AG08395 (cell line): ENCODE measurements around the gene ISCA2.
"Not testable (repeated sequence)": the region's sequence is repeated elsewhere in the genome, so short reads cannot be mapped to it uniquely, and the experiment has no call there.

Source experiments
- DNase-seq: peaks from one replicate; pipeline ENCODE4 v3.0.0; 2012; ENCODE audit warnings: mixed read lengths, low spot score

The ISCA2 gene, protein sequence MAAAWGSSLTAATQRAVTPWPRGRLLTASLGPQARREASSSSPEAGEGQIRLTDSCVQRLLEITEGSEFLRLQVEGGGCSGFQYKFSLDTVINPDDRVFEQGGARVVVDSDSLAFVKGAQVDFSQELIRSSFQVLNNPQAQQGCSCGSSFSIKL

DNA sequence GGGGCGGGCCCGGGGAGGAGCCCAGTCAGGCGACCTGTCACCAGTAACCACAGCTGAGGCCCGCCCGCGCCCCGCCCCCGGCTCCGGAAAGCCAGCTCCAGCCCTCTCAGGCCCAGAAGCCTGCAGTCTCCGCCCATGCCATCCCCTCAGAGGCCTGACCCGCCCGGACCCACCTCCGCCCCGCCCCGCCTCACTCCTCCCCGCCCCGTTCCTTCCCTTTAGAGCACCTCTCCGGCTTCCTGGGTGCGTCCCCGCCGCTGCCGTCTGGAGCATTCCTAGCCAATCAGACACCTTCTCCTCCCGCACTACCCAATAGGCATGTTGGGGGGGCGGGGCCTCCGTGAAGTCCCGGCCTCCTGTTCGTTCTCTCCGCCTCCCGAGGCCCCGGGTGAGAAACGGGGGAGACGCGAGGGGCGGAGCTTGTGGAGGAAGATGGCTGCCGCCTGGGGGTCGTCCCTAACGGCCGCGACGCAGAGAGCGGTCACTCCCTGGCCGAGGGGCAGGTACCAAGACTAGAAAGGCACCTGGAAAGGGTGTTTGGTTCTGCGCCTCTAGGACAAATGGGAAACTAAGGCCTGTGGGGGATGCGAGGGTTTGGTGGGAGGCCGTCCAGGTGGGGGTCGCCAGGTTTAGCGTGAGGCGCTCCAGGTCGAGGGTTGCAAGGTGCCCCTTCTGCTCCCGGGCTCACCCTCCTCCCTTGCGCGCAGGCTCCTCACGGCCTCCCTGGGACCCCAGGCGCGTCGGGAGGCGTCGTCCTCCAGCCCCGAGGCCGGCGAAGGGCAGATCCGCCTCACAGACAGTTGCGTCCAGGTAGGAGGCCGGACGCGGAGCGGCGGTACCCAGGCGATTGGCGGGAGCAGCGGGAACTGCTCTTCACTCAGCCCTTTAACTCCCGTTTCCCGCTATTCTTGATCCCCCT is at the start of gene ISCA2:
TSS of gene ISCA2 (plus strand) at position 423 of the 919 bp plus-strand sequence. CDS start at position 433, 10 bp downstream.
- peak; percentile 99 for DNase-seq

DNA sequence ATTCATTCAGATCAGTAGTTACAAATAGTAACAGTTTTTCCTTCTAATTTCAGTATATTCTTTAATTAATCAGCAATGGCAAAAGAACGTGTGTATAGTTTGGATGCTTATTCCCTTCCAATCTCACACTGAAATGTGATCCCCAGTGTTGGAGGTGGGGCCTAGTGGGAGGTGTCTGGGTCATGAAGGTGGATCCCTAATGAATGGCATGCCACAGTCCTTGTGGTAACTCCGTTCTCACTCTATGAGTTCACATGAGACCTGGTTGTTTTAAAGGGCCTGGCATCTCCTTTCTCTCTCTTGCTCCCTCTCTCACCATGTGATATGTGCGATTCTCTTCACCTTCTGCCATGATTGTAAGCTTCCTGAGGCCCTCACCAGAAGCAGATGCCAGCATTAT is 48.7 kb upstream of the ISCA2 start:
- DNase-seq: no peak

DNA sequence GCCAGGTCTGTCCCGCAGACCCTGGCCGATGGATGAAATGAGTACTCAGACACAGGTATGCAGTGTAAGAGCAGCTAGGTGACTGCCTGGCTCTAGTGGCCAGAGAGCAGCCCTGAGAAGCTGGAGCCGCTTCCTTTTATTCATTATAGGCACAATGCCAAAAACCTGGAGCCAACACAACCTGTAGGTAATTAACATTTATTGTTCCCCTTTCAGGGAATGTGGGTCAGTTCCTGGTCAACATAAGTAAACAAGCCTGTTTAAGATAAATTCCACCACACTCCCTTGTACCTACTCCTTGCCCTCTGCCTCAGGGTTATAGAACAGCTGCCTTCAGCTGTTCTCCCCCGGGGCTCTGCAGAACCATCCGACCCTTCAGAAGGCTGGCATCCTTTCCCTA is 39.2 kb upstream of the ISCA2 start:
- DNase-seq: not testable (repeated sequence)

DNA sequence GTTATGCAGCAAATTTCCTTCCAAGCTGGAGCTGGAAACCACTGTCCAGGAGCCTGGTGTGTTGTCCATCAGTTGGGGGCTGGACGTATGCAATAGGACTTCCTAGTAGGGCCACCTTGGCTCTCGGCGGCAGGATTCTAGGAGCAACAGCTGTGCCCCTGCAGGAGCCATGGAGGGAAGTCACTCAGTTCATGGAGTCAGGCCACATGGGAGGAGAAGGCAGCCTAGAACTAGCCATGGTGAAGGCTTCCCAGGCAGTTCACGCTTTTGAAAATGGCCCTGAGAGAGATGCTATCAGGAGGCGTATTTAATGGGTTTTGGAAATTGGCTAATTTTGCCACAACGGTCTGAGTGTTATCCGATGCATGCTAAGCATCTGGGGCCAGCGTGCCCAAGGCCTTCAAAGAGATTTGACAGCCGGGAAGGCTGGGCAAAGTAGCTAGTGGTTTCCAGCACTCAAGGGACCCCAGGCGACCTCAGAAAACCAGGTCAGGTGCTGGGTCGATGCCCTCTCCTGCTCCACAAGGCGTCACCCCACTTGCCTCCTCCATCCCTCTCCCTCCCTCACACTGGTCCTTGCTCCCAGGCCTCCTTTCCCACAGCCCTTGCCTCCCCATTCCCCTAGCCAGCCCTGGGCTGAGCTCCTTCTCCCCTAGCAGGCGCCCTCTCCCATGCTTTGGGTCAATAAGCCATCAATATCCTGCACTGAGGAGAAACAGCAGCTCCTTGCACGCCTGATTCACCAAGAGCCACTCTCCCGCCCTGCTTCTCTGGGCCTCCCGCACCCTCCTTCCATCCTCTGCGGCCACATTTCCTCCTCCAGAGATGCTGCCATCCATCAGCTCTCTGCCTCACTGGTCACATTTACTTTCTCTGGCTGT is 36.6 kb upstream of the ISCA2 start:
- DNase-seq: no peak

DNA sequence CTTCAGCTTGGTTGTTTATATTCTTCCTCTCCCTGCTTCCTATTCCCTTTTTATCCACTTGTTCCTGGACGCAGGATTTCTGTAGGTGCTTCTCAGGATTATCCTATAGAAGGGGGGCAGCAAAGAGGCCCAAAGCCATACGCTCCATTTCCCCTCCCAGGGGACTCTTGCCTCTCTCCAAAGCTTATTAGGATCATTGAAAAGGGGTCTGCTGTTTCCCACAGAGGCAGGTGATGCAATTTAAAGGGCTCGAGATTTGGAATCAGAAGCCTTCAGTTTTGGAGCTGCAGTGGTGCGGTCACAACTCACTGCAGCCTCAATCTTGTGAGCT is 36.0 kb upstream of the ISCA2 start:
- no peak for DNase-seq

DNA sequence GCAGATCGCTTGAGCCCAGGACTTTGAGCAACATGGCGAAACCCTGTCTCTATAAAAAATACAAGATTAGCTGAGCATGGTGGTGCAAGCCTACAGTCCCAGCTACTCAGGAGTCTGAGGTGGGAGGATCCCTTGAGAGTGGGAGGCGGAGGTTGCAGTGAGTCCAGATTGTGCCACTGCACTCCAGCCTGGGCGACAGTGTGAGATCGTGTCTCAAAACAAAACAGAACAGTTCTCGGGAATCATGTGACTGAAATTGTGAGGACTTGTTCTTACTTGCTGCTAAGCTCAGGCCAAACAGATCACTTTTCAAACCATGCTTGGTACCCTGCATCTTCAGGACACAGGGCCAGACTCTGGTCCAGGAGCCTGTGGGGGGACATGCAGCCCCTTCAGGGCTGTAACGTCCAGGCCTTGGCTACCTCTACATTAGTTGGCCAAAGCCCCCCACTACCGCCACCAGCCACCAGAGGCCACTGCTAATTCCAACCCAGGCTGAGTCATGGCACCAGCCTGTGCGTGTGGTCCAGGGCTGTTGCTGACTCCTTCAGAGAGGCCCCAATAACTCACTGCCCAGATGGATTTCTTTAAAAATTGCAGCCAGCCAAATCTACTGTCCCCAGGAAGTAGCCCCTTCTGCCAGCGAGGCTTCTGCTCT is 34.1 kb upstream of the ISCA2 start:
- peak; percentile 90 for DNase-seq

DNA sequence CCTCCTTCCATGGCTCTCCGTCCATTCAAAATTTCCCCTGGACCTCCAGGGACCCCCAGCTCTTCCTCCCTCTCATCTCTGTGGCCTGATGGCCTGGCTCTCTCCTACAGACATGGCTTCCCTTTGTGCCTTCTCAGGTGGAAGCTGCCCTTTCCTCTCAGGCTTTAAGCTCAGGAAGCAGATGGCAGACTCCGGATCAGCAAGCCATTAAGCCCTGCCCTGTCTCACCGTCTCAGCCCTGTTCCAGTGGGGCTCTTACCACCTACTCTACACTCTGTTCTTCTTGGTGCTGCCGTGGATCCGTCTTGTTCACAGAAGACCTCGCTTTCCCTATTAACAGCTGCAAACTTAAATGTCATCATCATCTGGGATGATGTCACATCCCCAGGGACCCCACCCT is 33.6 kb upstream of the ISCA2 start:
- DNase-seq: no peak

DNA sequence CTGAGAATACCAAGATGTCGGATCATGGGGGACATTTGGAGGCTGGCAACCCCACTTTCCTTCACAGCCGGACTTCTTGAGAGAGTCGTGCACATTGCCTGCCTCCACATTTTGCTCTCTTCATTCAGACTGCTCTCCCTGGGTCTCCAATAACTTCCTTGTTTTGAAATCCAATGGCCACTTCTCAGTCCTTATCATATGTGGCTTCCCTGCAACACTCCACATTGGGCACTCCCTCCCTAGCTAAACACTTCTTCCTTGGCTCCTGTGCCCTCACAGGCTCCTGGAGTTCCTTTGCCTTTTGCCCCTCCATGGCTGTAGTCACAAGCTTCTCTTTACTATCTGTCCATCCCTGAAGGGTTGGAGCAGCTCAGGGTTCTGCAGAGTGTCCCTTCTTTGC is 30.6 kb upstream of the ISCA2 start:
- DNase-seq: no peak

DNA sequence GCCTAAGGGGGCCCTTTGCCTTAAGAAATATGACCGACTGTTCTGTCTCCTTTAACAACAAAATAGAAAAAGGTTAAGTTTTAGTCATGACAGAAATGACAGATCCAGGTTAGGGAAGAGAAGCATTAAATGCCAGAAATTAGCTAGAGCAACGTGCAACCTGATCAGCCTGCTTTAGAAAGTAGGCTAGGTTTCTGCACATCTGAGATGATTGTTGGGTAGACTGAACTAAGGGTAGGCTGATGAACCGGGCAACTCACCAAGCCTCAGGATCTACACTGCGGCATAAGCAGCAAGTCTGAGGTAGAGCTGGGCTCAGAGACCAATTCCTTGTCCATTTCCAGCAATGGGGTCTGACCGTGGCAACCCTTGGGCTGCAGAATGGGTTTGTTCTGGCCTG is 29.9 kb upstream of the ISCA2 start:
- DNase-seq: no peak

DNA sequence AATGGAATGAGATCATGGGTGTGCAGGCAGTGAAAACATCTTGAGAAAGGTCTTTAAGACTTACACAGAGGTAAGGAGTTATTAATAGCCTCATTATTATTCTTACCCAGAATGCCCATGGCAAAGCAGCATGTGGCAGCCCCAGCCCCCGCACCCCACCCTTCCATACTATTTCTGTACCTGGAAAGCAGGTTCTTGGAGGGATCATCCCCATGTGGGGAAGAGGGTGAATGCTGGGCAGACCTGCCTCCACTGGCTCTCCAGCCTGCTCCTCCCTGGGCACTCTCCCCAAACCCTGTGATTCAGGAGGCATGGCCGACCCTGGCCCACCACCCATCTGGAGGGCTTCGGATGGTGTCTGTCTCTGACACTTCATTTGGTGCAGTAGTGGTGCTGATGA is 28.8 kb upstream of the ISCA2 start:
- no peak for DNase-seq

DNA sequence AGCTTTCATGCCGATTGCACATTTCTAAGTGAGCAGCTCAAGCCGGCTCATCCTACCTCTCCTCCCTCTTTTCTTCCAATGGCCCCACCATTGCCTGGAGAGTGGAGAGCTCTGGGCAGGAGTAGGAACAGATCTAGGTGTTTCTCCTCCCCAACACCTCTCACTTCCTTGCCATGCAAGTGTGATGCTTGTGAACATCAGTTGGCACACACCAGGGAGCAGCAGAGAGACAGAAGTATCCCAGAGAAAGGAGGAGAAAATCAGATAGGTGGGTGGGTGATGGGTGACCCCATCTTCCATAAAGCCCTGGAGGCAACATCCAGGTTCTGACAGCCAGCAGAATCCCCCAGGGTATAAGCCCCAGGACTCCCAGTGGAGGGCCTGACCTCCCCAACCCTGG is 28.2 kb upstream of the ISCA2 start:
- DNase-seq: no peak

DNA sequence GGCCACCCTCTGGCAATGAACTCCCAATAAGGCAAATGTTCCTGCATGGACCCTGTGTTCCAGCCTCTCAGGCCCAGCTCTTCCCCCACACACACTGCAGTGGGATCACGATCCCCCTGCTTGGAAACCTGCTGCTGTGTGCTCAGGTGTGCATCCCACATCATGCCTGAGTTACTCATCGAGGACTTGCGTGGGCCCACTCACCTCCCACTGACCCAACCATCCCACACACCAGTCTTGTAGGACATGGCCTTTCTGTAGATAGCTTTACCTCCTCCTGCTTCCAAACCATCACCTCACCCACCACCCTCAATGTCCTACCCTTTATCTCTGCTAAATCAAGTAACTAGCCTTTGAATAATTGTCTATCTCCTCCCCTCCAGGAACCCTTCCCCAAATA is 25.1 kb upstream of the ISCA2 start:
- DNase-seq: no peak

DNA sequence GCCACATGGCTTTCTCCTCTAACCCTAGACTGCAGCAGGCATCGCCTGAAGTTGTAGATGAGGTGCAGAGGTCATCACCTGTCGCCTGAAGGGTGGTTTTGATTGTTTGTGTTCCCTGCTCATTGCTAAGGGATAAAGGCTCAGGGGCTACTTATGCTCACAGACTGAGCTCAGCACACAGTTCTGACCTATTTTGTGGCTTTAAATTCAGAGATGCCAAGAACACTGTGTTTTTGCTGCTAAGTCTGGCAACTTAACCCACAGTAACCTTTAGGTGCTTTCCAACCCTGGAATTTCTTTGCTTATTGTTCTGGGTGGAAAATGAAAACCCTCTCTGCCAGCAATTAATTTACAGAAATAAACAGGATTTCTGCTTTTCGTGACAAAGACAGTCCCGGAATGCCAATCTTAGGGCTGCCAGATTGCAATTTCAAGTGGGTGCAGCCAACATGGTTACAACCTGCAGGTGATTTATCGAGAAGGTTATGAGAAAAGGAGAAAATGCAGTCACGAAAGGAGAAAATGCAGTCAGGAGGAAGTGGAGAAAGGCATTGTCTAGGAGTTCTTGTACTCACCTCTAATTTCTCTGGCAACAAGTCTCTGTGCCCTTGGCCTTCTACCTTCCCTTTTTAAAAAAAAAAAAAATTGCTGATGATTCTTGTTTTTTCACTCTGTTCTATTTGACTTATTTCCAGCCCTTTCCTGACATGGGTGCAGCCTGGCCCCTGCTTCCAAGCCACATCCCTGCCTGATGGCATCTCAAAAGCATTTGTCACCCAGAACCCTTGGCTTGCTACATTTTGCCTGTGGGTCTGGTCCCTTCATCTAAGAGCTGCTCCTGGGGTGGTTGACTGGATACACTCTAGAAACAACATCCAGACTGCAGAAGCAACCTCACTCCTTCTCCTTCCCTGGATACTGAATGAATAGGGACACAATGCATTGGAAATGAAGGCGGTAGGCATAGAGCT is 23.7 kb upstream of the ISCA2 start:
- DNase-seq: peak; percentile 13

DNA sequence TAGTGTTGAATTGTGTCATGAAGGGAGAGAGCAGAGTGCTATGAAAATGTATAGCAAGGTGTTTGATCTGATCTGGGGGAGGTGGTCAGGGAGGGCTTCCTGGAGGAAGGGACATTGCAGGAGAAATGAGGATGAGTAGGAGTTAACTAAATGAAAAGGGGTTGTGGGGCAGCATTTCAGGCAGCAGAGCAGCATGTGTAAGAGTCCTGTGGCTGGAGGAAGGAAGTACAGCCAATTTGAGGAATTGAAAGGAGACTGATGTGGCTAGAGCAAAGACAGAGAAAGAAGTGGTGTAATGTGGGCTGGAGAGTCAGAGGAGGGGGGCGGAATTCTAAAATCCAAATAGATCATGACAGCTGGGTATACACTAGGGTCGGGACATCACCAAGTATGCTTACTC is 21.0 kb upstream of the ISCA2 start:
- no peak for DNase-seq

DNA sequence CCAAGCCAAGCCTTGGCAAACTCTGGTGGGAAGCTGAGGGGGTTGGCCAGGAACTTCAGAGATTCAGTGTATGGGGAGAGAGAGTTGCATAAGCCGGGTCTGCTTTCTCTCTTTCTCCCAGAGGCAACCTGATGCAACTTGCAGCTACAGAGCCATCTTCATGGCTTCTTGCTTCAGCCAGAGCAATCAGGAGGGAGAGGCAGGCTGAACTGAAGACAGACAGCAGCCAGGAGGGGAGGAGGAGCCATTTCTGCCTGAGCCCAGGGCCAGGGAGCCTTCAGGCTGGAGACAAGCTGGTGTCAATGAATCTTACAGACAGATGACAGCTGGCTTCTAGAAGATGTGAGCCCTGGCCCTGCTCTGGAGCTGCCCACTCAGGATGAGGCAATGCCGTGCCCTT is 19.2 kb upstream of the ISCA2 start:
- no peak for DNase-seq

DNA sequence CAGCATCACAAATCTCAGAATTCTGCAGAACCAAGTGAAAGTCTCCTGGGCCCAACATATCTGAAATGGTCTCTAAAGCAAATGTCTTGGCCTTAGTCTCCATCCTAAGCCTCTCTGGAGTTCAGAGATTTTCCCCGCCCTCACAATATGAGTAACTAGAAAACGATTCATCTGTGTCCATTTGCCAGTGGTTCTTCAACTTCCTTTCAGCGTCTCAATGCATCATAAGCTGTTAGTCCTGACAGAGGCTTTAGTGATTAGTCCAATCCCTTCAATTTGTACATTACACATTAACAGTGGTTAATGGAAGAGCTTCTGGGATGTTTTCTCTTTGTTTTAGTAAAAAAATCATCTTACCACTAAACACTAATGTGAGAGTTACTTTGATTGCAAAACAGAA is 17.9 kb upstream of the ISCA2 start:
- peak; percentile 84 for DNase-seq

DNA sequence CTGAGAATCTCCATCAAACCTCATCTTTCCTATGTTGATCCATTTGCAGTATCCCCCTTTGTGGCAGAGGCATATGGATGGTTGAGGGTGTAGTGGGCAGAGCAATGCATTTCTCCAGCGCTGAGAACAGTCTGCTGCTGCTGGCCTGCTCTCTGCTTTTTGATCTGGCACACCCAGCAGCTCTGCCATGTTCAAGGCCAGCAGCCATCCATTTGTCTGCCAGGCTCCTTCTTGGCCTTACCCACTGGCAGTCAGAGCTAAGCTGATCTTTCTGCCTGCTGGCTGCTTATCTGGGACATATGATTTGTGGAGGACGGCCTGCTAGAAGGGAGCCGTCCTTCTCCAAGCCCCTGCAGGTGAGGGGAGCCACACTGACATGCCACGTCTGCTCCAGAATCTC is 17.5 kb upstream of the ISCA2 start:
- DNase-seq: peak; percentile 12

DNA sequence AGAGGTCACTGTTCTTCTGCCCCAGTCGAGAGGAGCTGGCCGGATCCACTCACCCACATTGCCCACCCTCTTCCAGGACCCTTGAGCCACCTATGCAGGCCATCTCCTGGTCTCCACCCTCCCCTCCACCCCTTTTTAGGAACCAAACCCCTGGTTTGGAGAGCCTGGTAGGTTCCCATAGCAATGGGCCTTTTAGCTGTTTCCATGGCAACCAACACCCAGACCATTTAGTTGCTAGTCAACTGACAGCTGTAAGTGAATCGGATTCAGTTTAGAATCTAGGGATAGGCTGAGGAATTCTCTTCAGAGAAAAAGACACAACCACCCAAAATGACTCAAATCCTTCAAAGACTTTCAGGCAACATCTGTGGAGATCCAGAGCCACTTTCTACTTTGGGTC is 17.0 kb upstream of the ISCA2 start:
- DNase-seq: no peak

DNA sequence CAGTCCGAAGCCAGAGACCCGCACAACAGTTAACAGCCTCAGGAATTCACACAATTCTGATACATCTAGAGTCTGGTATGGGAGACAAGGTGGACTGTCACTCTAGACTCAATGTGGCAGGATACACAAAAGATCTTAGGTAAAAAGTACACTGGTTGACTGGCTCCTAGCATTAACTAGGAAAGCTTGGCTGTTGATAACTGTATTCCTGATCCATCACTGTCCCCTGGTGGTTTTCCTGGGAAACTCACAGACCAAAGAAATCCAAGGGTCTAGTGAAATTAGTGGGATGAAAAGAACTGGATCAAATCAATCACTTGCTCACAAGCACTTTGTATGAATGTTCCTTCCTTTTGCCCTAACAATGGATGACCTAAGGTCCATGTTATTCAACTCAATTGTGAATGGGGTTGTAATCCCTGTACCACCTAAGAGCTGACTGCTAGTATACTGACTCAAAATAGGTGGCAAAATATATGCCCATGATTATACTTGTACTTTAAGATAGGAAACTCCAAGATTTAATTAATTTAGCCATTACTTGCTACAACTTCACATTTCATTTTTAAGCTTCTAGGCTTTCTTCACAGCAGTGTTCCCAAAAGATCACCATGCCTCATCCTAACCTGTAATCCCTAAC is 14.4 kb upstream of the ISCA2 start:
- DNase-seq: peak; percentile 54

DNA sequence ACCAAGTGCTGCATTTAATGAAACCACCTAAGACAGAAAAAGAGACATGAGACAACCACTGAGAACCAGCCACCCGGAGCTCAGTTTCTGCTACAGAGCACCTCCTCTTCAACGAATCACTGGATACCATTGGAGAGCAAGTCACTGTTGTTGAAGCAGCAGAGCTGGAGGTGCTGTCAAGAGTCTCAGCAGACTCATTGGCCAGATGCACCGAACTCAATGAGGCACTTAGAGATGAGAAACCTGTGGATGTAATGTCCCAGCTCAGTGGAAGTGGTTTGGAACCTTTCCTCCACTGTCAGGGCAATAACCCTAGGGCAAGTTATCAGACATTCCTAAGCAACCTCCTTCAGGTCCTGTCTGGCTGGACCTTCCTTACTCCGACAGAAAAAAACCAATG is 13.5 kb upstream of the ISCA2 start:
- DNase-seq: no peak

DNA sequence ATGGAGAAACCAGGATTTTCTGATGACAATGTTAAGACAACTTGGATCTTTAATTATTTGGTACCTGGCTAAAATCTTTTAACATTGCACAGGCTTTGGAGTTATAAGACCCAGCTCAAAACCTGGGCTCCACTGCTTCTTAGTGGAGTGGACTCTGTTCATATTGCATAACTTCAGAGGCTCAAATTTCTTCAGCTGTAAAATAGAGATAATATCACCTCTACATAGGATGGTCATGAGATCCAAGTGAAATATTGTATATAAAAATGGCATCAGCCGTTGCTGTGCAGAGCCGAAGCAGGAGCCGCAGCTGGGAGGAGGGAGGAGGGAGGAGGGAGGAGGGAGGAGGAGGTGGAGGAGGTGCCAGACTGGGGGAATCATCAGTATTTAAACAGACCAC is 11.0 kb upstream of the ISCA2 start:
- no peak for DNase-seq
